Anterior cingulate cortex (tissue), 58 donors: ENCODE results near the gene ZNF391.
"Not testable (repeated sequence)": the region's sequence is repeated elsewhere in the genome, so short reads cannot be mapped to it uniquely, and the experiment has no call there.

Experiments
- DNase-seq, 58 donors: peaks; one replicate each; lab custom pipeline; 2025; lab: John Stamatoyannopoulos, UW

The ZNF391 gene

GRCh38 chr6:27419363-27419762 is 30.8 kb downstream of the ZNF391 start:
- no peak for DNase-seq

- DNase-seq, result peak in 4 of 58 donors; percentile 1 to 9 (median 4)
Measured at GRCh38 chr6:27422651-27423332, 34.2 kb downstream of the ZNF391 start.

GRCh38 chr6:27424851-27425250 is 36.3 kb downstream of the ZNF391 start:
- DNase-seq, result not testable (repeated sequence)

- peak in 37 of 58 donors; percentile 1 to 79 (median 38) for DNase-seq
Measured at GRCh38 chr6:27426045-27426620, 37.6 kb downstream of the ZNF391 start.

- DNase-seq, result no peak
Measured at GRCh38 chr6:27428502-27428901, 39.9 kb downstream of the ZNF391 start.

- no peak for DNase-seq
Measured at GRCh38 chr6:27428966-27429365, 40.4 kb downstream of the ZNF391 start.

- DNase-seq, result no peak
Measured at GRCh38 chr6:27433714-27434113, 45.2 kb downstream of the ZNF391 start.

- DNase-seq, result no peak
Measured at GRCh38 chr6:27439371-27439770, 50.8 kb downstream of the ZNF391 start.

GRCh38 chr6:27441001-27441400 is 52.4 kb downstream of the ZNF391 start:
- no peak for DNase-seq

- DNase-seq, result peak in 2 of 58 donors; percentile 2 to 15
Measured at GRCh38 chr6:27442932-27443331, 54.4 kb downstream of the ZNF391 start.

GRCh38 chr6:27448456-27448855 is 59.9 kb downstream of the ZNF391 start:
- DNase-seq, result no peak

GRCh38 chr6:27451660-27452390 is 63.3 kb downstream of the ZNF391 start:
- no peak for DNase-seq

GRCh38 chr6:27452496-27452897 is 63.9 kb downstream of the ZNF391 start:
- DNase-seq, result no peak
